Osteocyte (in vitro differentiated cells): ENCODE results near the gene BET1L. TPM values are rescaled to one million over a fixed set of nuclear protein-coding genes. Genes with fewer than 3 reads are reported as not detected.

Experiments
- DNase-seq: peaks from one replicate; pipeline ENCODE4 v3.0.0; 2021; ENCODE audit warnings: mixed read lengths; ENCODE audit not compliant: unreplicated experiment; ENCODE audit errors: extremely low spot score
- H3K27ac Mint-ChIP-seq: one replicate; pipeline ENCODE4 v1.8.0; 2021; ENCODE audit warnings: mild to moderate bottlenecking, mixed read lengths; ENCODE audit not compliant: unreplicated experiment
- H3K27me3 Mint-ChIP-seq: one replicate; pipeline ENCODE4 v1.8.0; 2021; ENCODE audit warnings: mixed read lengths; ENCODE audit not compliant: unreplicated experiment
- H3K36me3 Mint-ChIP-seq: one replicate; pipeline ENCODE4 v1.8.0; 2021; ENCODE audit warnings: mixed read lengths; ENCODE audit not compliant: unreplicated experiment
- H3K4me1 Mint-ChIP-seq: one replicate; pipeline ENCODE4 v1.8.0; 2021; ENCODE audit warnings: mixed read lengths; ENCODE audit not compliant: unreplicated experiment
- H3K4me3 Mint-ChIP-seq: one replicate; pipeline ENCODE4 v1.8.0; 2021; ENCODE audit warnings: mild to moderate bottlenecking, moderate library complexity, mixed read lengths; ENCODE audit not compliant: unreplicated experiment
- H3K9me3 Mint-ChIP-seq: one replicate; pipeline ENCODE4 v1.8.0; 2021; ENCODE audit warnings: mixed read lengths; ENCODE audit not compliant: unreplicated experiment
- CTCF ChIP-seq: fragments of 200-600 bp; sonication (generic); IDR thresholded peaks from 2 replicates; pipeline ENCODE4 v1.5.0; 2021; ENCODE audit warnings: antibody characterized with exemption, mild to moderate bottlenecking, moderate library complexity
- total RNA-seq: library from RNA; stranded (reverse); gene quantifications from 2 replicates; pipeline ENCODE4 v1.2.1, GENCODE V29; 2021

BET1L gene
- total RNA-seq, 1 donor from 2014 or later: 59.3 TPM

GRCh38 chr11:199782-200181, 7.4 kb downstream of the BET1L start:
- Mint-ChIP-seq H3K27ac (no peak overlapping the region), H3K27me3 (no peaks in the 10 kb centered on the region)

GRCh38 chr11:199004-199581, 8.1 kb downstream of the BET1L start:
- no peaks in the 10 kb centered on the region for H3K27me3 Mint-ChIP-seq
- no peak for TF ChIP-seq CTCF
- H3K27ac Mint-ChIP-seq: no peak overlapping the region
- peak; percentile 76 for DNase-seq
- no peak overlapping the region for H3K4me3 Mint-ChIP-seq
- peaks cover 19% of the 10 kb centered on the region for H3K36me3 Mint-ChIP-seq
- H3K9me3 Mint-ChIP-seq: no peaks in the 10 kb centered on the region
- H3K4me1 Mint-ChIP-seq: peaks cover 5% of the 10 kb centered on the region

More at GRCh38 chr11:199782-200181, 7.4 kb downstream of the BET1L start:
- peaks cover 19% of the 10 kb centered on the region for H3K36me3 Mint-ChIP-seq
- H3K4me3 Mint-ChIP-seq: no peak overlapping the region
- peak; percentile 80 for DNase-seq
- peaks cover 6% of the 10 kb centered on the region for H3K4me1 Mint-ChIP-seq
- H3K9me3 Mint-ChIP-seq: no peaks in the 10 kb centered on the region
- TF ChIP-seq CTCF: no peak

GRCh38 chr11:198236-198806, 8.9 kb downstream of the BET1L start:
- Mint-ChIP-seq H3K9me3 (no peaks in the 10 kb centered on the region), H3K4me1 (peaks cover 2% of the 10 kb centered on the region), H3K4me3 (no peak overlapping the region), H3K27ac (no peak overlapping the region), H3K36me3 (peaks cover 12% of the 10 kb centered on the region), H3K27me3 (no peaks in the 10 kb centered on the region)
- peak; percentile 74 for DNase-seq
- TF ChIP-seq CTCF: no peak

- Mint-ChIP-seq H3K4me1 (peaks cover 2% of the 10 kb centered on the region), H3K27me3 (no peaks in the 10 kb centered on the region), H3K9me3 (no peaks in the 10 kb centered on the region), H3K27ac (peak overlapping the region; percentile 27), H3K36me3 (peaks cover 9% of the 10 kb centered on the region), H3K4me3 (no peak overlapping the region)
- DNase-seq: peak; percentile 76
- no peak for TF ChIP-seq CTCF
Observed at GRCh38 chr11:197741-198235, 9.4 kb downstream of the BET1L start.
